DND-41 (cell line): ENCODE results near the gene HHATL.

Experiments
- CTCF ChIP-seq: IDR thresholded peaks from 2 replicates; pipeline ENCODE4 v1.5.1; 2012; ENCODE audit warnings: borderline replicate concordance, low read length, moderate library complexity, mild to moderate bottlenecking; ENCODE audit not compliant: poor library complexity, severe bottlenecking; ENCODE audit errors: extremely low read depth
- EZH2 ChIP-seq: IDR thresholded peaks from 3 replicates; pipeline ENCODE4 v1.6.1; 2012; ENCODE audit warnings: borderline replicate concordance, low read depth, mild to moderate bottlenecking, moderate library complexity, low read length, inconsistent platforms; ENCODE audit not compliant: severe bottlenecking

GRCh38 chr3:42685363-42685881 lies 17.2 kb downstream of the HHATL start, which contains the start of gene KLHL40:
- TF ChIP-seq CTCF (no peak), EZH2 (no peak)
